GM21825 (cell line): ENCODE measurements around the gene BHLHE23.
A peak's percentile ranks its signal among the peaks of the same experiment; 100 is the strongest.

Experiments used
- ATAC-seq: cut with Tn5 transposase; IDR thresholded peaks from one replicate; pipeline ENCODE4 v1.9.1; 2021; ENCODE audit warnings: mild to moderate bottlenecking, moderate library complexity; ENCODE audit not compliant: unreplicated experiment

The BHLHE23 gene

DNA sequence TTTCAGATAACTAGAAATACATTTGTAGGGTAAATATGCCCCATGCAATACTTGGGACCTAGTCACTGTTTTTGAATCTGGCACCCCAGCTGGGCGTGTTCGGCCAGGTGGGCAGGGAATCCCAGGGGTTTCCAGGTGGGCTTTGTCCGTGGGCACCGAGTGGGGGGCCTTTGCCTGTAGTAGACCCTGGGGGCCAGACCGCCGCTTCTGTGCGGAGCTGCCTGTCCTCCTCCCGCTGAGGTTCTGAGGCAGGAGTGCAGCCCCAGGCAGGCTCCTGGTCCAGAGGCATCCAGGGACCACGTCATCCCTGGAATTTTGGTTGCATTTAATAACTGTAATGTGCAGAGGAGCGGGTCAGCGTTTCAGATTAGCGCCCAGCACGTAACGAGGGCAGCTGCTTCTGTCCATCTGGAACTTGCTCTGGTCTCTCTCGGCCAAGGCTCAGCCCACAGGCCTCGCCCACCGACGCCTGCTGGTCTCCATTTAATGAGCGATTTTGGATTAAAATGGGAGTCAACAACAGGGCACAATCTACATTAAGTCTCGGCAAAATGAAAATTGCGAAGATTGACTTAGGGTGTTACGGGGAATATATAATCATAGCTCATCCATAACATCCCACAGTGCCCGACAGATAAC is 12.8 kb downstream of the BHLHE23 start:
- no peak for ATAC-seq

DNA sequence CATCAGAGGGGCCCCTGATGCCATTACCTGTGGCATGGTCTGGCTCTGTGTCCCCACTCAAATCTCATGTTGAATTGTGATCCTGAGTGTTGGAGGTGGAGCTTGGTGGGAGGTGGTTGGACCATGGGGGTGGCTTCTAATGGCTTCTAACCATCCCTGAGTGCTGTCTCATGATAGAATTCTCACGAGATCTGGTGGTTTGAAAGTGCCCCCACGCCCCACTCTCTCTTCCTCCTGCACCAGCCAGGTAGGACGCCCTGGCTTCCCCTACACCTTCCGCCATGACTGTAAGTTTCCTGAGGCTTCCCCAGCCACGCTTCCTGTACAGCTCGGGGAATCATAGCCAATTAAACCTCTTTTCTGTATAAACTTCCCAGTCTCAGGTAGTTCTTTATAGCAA is 14.9 kb downstream of the BHLHE23 start:
- ATAC-seq, result no peak

DNA sequence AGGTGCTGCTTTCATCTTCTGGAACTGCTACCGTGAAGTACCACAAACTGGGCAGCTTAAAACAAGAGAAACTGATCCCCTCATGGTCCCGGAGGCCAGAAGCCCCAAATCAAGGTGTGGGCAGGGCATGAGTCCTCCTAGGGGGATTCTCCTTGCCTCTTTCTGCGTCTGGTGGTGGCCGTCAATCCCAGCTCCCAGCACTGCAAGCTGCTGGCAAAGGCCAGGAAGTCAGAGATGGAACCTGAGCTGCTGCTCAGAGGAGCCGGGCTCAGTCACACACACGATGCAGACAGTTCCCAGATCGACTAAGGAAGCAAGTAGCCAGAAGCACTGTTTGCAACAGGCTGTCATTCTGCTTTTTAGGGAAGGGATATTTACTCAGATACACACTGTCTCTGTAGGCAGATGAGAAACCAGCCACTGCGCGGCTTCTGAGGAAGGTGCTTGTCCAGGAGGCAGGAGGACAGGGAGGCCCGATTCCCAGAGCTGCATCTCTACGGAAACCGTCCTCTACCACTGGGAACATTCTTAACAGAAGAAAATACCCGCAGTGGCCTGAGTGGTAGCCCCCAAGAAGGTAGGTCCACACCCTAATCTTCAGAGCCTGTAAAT is 15.5 kb downstream of the BHLHE23 start:
- ATAC-seq, result no peak

DNA sequence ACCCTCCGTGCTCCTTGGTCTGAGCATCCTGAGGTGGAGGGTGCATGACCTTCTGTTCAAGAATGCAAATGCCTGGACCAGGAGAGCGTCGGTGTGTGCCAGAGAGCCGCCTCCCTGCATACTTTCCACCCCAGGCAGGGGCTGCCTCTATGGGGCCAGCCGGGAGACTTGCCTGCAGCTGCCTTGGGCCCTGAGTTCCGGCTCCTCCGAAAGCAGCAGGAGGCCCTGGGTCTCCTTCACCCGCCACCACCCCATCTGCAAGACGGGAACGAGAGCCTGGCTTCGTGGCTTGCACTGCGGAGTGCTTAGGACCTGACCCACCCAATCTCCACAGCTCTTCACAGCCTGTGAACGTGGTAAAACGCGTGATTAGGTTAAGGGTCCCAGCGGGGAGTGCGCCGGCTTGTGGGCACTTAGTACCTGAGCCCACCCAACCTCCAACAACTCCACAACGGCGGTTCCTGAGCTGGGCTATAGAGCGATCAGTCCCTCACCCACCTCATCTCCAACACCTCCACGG is 16.4 kb downstream of the BHLHE23 start:
- no peak for ATAC-seq

DNA sequence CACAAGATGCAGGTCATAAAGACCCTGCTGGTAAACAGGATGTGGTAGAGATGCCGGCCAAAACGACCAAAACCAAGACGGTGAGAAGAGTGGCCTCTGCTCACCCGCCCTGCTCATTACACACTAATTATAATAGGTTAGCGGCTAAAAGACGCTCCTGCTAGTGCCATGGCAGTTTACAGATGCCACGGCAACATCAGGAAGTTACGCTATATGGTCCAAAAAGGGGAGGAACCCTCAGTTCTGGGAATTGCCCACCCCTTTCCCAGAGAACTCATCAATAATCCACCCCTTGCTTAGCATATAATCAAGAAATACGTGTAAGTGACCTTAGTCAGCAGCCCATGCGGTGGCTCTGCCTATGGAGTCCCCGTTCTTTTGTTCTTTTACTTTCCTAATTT is 17.6 kb downstream of the BHLHE23 start:
- ATAC-seq, result no peak

DNA sequence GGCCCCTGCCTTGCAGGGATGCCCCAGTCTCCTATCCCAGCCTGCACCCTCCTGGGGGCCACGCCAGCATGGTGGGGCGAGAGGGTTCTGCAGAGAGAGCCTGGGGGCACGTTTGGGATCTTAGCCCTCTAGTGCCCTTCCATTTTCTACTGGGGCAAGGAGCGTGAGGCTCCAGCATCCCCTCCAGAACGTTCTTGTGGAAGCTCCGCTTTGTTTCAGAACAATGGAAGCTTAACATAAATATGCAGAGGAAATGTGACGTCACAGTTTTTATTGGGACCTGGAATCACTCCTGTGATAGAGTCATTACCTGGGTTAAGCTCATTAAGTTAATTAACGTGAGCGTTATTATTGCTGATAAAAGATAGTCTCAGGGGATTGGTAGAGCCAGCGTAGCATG is 19.6 kb downstream of the BHLHE23 start:
- no peak for ATAC-seq

DNA sequence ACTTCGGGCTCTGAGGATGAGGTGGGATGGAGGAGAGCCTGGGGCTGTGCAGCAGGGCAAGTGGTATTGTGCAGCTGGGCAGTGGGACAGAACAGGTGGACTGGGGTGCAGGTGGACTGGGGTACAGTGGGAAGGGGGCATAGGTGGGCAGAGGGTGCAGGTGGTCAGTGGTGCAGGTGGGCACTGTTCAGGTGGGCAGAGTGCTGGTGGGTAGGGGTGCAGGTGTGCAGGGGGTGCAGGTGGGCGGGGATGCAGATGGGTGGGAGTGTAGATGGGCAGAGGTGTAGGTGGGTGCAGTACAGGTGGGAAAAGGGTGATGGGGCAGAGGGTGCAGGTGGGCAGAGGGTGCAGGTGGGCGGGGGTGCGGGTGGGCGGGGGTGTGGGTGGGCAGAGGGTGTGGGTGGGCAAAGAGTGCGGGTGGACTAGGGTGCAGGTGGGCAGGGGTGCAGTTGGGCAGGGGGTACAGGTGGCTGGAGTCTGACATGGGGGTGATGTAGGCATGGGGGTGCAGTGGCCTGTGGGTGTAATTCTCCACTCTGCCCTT is 20.4 kb downstream of the BHLHE23 start:
- no peak for ATAC-seq

DNA sequence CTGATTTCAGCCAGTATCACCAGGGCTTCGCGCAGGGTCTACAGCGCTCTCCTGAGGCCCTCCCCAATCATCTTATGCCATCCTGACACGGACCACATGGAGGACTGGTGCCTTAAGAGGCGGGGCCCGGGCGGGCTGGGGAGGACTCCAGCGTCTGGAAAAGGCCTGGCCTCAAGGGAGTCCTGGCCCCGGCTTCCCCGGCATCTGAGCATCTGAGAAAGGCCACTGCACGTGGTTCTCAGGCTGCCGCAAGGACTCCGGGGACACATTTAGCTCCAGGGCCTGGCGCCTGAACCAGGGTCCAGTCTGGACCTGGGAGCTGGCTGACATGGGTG is 21.4 kb downstream of the BHLHE23 start:
- ATAC-seq, result no peak

DNA sequence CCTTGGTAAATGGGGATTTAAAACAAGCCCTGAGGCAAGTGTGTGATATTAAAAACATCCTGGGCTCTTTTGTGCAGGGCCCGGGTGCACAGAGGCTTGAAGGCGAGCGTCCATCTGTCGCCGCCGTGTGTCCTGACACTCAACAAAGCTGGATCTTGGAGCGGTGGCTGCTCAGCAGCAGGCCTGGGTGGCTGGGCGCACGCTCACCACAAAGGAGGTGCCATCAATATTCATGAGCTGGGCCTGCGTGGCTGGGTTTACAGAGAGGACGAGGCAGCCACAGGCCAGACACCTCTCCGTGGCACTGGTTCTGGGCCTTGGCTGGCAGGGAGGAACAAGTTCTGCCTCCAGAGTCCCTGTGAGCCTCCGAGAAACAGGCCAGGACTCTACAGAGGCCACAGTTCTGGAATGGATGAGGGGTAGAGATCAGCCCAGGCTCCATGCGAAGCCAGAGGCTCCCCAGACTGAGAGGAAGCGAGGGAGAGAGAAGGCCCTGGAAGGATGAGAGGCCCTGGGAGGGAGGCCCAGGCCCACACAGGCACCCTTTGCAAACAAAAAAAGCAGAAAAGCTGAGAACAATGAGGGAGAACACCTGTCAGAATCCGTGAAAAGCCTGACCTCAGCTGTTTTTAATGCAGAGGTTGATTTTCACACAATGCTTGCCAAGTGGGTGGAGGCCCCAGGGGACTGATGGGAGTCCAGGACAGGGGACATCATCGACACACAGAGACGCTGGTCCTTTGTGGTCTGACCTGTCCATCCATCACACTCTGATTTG is 21.9 kb downstream of the BHLHE23 start:
- ATAC-seq, result no peak

DNA sequence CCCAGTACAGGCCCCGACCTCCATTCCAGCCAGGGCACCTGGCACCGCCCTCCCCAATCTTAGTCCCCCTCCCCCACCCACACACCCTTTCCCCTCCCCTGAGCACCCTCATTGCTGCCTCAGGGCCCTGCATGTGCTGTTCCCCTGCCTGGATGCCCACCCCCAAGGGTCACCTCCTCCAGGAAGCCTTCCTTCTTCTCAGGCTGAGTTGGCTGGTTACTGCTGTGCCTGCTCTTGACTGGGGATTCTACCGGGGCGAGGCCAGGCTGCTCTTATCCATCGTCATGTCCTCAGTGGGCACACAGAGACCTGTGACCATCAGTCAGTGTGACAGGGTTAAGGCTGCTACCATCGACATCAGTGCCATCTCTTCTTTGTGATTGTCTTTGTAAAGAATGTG is 23.6 kb downstream of the BHLHE23 start:
- ATAC-seq, result no peak

DNA sequence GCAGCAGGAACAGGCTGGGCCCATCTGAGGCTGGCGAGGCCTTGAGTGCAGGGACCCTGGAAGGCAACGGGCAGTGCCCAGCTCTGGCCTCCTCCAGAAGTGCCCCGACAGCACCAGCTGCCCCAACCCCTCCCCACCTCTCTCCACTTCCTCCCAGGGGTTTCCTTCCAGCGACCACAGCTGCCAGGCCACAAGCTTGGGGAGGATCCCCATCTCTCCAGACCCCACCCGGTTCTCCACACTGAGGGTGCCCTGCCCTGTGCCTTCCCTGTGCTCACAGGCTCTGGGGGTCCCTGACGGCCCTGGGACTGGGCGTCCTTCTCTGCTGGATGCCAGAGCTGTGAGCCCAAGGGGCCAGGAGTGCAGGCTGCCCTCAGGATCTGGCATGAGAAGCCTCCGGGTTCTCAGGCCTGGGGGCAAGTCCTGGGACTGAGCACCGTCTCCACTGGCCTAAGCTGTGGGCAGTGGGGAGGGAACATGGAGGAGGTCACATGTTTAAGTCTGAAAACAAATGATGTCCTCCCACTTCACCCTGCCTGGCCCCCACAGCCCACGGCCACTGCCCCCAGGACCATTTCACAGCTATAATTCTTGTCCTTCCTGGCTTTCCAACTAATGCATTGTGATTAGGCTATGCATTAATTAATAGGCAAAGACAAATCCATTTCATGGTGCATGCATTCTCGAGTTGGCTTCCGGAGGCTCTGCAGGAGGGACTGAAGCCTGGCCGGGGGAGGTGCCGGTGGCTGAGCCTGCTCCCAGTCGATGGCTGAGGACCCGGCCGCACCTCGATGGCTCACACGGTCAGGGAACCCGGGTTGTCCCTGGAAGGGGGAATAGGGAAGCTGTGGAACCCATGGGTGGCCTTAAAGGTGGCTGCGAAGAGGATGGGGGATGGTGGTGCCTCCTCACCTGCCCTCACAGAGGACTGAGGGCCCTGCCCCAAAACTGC is 24.4 kb downstream of the BHLHE23 start:
- no peak for ATAC-seq

DNA sequence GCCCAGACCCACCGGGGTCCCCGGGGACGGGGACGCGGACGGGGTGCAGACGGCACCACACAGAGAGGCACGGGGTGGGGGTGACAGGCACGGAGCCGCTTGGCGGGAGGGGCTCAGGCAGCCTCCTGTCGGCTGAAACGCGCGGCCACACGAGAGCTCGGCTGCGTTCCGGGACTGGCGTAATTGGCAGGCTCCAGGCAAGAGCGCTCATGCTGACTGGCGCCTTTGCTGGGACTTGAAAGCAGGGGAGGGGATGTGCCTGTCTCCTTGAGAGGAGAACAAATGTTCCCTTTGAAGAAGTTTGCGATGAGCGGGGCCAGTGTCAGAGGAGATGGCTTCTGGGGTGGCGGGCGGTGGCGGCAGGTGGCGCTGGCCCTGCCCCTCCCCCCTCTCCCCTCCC is 25.8 kb downstream of the BHLHE23 start:
- ATAC-seq, result no peak

DNA sequence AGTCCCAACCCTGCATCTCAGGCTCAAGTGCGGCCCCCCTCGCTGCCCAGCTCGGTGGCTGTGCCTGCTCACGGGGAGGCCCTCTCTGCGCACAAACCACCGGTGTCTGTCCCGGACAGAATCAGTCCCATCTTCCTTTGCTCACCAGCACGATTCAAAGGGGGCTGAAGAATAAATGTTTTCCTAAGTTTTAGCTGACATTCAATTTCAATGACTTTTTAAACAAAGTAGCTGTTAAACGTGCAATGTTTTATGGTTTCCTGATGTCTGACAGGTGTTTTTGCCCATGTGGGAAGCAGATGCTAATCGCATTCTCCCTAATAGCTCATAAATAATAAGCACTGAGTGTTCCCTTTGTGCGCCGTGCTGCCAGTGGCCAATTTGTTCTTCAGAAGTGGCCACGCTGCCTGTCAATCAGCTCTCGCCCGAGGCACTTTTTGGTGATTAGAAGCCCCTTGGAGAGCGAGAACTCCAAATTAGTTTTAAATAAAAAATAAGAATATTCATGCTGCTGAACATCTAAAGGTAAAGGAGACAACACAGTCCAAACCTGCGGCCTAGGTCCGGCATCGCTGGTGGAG is 26.3 kb downstream of the BHLHE23 start:
- ATAC-seq, result no peak

DNA sequence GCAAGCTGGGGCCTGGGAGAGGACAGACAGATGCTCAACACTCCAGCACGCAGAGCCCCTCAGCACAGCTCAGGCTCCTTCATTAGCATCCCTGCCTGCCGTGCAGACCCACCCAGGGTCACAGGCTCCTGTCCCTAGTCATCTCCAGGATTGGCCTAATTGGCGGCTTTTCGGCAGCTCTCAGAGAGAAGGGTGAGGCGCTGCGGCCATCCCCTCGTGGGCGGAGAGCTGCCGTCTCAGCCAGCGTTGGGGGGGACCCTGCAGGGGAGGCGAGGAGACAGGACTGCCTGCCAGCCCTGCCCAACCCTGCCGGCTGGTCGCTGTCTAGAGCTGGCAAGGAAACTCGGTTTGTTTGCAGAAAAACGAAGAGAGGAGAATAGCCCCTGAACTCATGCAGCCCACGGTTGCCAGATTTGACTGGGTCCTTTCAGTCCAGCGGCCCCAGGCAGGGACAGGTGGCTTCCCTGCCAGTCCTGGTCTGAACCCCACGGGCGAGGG is 26.8 kb downstream of the BHLHE23 start:
- no peak for ATAC-seq

DNA sequence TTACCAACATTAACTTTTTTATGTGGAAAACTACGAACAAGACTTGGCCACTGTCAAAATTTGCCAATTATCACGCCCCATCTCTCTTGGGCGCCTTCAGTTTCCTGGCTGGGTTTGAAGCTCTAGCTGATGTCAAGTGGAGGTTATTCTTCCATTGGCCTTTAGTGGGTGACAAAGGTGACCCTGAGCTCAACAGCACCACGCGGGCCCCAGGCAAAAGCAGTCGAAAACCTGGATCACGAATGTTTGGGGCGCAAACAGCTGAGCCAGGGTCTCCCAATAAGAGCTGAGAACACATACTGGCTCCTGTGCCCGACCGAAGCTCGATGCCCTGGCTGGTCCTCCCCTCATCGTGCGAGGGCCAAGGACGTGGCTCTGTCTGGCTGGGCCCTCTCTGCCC is 27.5 kb downstream of the BHLHE23 start:
- ATAC-seq, result no peak

DNA sequence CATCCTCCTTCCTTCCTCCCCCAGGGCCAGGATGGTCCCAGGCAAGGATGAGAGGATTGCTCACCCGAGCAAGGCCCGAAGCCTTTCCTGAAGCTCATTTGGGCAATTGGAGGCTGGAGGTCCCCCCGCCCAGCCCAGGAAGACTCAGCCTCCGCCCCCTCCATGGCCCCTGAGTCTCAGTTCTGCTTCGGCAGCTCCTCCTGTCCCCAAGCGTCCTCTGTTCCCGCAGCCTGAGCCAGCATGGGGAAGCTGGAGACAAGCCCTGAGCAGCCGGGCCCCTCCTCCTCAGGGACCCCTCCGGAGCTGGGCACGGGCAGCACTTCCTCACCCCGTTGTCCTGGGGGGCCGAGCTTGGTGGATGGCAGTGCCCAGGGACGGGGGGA is 28.2 kb downstream of the BHLHE23 start:
- no peak for ATAC-seq

DNA sequence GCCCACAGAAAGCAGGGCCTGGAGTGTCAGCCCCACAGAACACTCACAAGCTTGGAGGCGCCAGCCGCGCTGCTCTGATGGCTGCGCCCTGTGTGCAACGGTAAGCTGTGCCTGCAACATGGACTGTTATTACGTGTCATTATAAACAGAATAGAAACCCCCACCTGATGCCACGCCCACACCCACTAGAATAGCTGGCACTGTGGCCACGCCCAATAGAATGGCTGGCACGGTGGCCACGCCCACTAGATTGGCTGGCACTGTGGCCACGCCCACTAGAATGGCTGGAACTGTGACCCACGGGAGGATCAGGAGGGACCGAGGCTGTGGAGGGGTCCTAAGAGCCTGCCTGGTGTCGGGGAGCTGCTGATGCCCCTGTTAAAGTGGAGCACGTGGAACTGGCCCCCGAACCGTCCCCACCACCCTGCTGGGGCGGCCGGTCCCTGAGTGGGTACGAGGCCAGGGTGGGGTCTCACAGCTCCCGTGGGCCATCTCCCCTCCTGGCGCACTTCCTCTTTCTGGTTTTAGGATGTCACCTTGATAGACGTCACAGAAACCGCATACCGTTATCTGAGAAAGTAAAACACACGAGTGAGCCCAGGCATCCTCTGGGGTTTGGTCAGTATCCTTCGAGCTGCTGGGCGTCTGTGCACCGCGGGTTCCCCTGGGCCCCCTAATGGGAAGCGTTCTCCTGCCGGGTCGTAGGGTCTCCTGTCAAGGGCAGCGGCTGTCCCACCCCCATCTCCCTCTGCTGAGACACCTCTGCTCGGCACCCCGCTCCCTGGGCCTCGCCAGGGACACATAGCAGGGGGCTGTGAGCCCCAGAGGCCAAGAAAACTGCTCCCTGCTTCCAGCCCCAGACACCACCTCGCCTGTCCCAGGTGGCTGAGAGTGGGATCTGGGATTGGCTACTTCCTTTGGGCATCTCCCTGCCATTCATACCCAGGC is 28.9 kb downstream of the BHLHE23 start:
- ATAC-seq, result peak; percentile 48

DNA sequence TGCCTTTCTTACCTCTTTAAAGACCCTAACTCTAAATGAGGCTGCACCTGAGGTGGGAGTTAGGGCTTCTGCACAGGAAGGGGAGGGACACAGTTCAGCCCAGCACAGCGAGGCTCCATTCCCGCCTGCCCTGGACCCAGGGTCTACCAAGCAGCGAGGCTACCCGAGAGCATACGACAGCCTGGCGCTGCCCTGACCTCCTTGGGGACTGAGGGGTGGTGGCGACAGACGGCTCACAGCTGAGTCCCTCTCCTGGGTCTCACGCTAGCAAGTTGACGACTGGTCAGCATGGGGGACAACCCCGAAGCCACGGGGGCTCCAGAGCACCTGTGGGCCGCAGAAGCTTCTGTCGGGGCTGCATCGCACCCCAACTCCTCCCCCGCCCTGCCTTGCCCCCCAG is 29.9 kb downstream of the BHLHE23 start:
- no peak for ATAC-seq

DNA sequence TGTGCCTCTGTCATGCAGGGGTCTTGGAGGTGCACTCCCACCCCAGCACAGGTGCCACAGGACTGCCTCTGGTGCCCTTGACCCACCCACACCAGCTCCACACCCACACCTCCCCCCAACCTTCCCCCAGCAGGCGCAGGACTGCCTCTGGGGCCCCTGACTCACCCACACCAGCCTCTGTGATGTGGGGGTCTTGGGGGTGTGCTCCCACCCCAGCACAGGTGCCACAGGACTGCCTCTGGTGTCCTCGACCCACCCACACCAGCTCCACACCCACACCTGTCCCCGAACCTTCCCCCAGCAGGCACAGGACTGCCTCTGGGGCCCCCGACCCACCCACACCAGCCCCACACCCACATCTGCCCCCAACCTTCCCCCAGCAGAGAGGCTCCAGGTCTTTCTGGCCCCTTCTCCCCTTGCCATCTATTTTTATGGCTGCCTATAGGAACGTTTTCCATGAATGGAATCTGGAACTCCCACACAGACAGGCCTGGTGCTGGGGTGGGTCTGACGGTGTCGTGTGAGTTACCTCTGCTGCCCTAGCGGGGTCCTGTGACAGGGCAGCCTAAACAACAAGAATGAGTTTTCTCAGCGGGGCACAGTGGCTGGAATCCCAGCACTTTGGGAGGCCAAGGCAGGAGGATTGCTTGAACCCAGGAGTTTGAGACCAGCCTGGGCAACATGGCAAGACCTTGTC is 30.8 kb downstream of the BHLHE23 start:
- ATAC-seq, result no peak
